PC-9 (cell line): ENCODE results near the gene CARMIL1. TPM values are rescaled to one million over a fixed set of nuclear protein-coding genes. Genes with fewer than 3 reads are reported as not detected.

Experiments
- BruUV-seq: library from RNA; stranded (reverse); fragments of 400-500 nt; replicated peaks from 2 replicates; lab custom pipeline; 2021; lab: Mats Ljungman, UMichigan
- CTCF ChIA-PET: fragments of 300-600 bp; sonication (Branson Sonifier 250); formaldehyde crosslinking; loops from one replicate; lab custom pipeline; 2022; ENCODE audit warnings: antibody characterized with exemption; lab: Charles Lee
- POLR2A ChIA-PET: fragments of 300-600 bp; sonication (Branson Sonifier 250); formaldehyde crosslinking; loops from one replicate; lab custom pipeline; 2022; ENCODE audit warnings: antibody characterized with exemption; ENCODE audit not compliant: unreplicated experiment; lab: Charles Lee
- DNase-seq, 2 experiments: peaks; one replicate each; pipeline versions ENCODE4 v3.0.0 to v3.0.0-alpha.2; 2015 to 2022; ENCODE audit warnings: mixed read lengths in 1 of 2
- H2AFZ ChIP-seq: fragments of 200-600 bp; sonication (generic); 2 replicates; pipeline ENCODE4 v1.8.1; 2017; ENCODE audit warnings: antibody characterized with exemption
- H3F3A ChIP-seq: fragments of 200-600 bp; sonication (generic); 2 replicates; pipeline ENCODE4 v1.8.1; 2017; ENCODE audit warnings: antibody characterized with exemption, mild to moderate bottlenecking, low read depth; ENCODE audit not compliant: insufficient read depth
- H3K27ac ChIP-seq: fragments of 200-600 bp; sonication (generic); 2 replicates; pipeline ENCODE4 v1.6.1; 2016; ENCODE audit warnings: mixed run types
- H3K27me3 ChIP-seq: fragments of 200-600 bp; sonication (generic); 2 replicates; pipeline ENCODE4 v1.6.1; 2016; ENCODE audit warnings: low read depth, mixed run types; ENCODE audit not compliant: insufficient read depth
- H3K36me3 ChIP-seq: fragments of 200-600 bp; sonication (generic); 2 replicates; pipeline ENCODE4 v1.6.1; 2016; ENCODE audit warnings: low read depth, mixed run types
- H3K4me1 ChIP-seq: fragments of 200-600 bp; sonication (generic); replicated peaks from 2 replicates; pipeline ENCODE4 v1.6.1; 2016; ENCODE audit warnings: mixed run types; ENCODE audit not compliant: insufficient read depth
- H3K4me2 ChIP-seq: fragments of 200-600 bp; sonication (generic); 2 replicates; pipeline ENCODE4 v1.6.1; 2017; ENCODE audit warnings: mixed run types
- H3K4me3 ChIP-seq: fragments of 200-600 bp; sonication (generic); 2 replicates; pipeline ENCODE4 v1.6.1; 2016; ENCODE audit warnings: mixed run types
- H3K79me2 ChIP-seq: fragments of 200-600 bp; sonication (generic); 2 replicates; pipeline ENCODE4 v1.6.1; 2017; ENCODE audit warnings: low read depth, mixed run types
- H3K9me2 ChIP-seq: fragments of 200-600 bp; sonication (generic); 2 replicates; pipeline ENCODE4 v1.8.1; 2017; ENCODE audit warnings: mild to moderate bottlenecking; ENCODE audit not compliant: insufficient read depth
- H3K9me3 ChIP-seq: fragments of 200-600 bp; sonication (generic); 2 replicates; pipeline ENCODE4 v1.8.1; 2016; ENCODE audit warnings: low read depth; ENCODE audit not compliant: insufficient read depth
- H4K20me1 ChIP-seq: fragments of 200-600 bp; sonication (generic); 2 replicates; pipeline ENCODE4 v1.8.1; 2017; ENCODE audit not compliant: insufficient read depth
- EZH2 ChIP-seq: fragments of 200-600 bp; sonication (generic); IDR thresholded peaks from 2 replicates; pipeline ENCODE4 v1.8.0; 2017; ENCODE audit warnings: antibody characterized with exemption, low read depth
- intact Hi-C: fragments of 100-400 bp; cut with micrococcal nuclease; formaldehyde crosslinking; loops from one replicate; pipeline ENCODE4 v1.10.0; 2022; ENCODE audit not compliant: unreplicated experiment
- total RNA-seq: library from RNA; stranded (reverse); gene quantifications from 2 replicates; pipeline ENCODE4 v1.2.3, GENCODE V29; 2021
- TF ChIP-seq, protein P1 (sequence below): fragments of 200-600 bp; sonication (generic); conservative IDR thresholded peaks from 2 replicates; pipeline ENCODE4 v1.6.1; 2017; ENCODE audit warnings: mixed run types, antibody characterized with exemption, mild to moderate bottlenecking, moderate library complexity

Gene CARMIL1
- total RNA-seq, 1 experiment from 2014 or later, result 33.1 TPM

DNA sequence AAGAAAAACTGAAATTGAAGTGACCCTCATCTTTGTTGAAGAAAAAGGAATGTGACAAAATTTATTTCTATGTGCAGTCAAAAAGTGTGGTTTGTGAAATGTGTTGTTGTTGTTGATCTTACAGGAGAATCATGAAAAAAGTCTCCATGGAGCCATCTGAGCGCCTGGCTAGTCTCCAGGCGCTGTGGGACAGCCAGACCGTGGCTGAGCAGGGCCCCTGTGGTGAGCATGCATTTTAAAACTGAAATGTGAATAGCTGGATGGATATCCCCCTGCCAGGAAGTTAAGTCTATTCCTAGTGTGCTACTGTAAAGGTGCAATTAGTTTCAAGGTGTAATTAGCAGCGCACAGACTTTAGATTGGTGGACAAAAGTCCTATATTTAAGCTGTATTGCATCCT lies 170.6 kb downstream of the CARMIL1 start:
- no peaks in the 10 kb centered on the region for H3K36me3 ChIP-seq
- CTCF ChIA-PET, result no interaction called here
- no peaks in the 10 kb centered on the region for H4K20me1 ChIP-seq
- no peaks in the 10 kb centered on the region for H3K79me2 ChIP-seq
- POLR2A ChIA-PET, result interaction anchor here (0.7 kb wide), 1 partner anchor 84 kb away, joined by 6 read pairs; no protein-coding TSS in a partner anchor
- H2AFZ ChIP-seq, result no peak overlapping the region
- H3K27me3 ChIP-seq, result no peaks in the 10 kb centered on the region
- H3F3A ChIP-seq, result no peaks in the 10 kb centered on the region
- H3K4me1 ChIP-seq, result no peaks in the 10 kb centered on the region
- TF ChIP-seq, protein P1, sequence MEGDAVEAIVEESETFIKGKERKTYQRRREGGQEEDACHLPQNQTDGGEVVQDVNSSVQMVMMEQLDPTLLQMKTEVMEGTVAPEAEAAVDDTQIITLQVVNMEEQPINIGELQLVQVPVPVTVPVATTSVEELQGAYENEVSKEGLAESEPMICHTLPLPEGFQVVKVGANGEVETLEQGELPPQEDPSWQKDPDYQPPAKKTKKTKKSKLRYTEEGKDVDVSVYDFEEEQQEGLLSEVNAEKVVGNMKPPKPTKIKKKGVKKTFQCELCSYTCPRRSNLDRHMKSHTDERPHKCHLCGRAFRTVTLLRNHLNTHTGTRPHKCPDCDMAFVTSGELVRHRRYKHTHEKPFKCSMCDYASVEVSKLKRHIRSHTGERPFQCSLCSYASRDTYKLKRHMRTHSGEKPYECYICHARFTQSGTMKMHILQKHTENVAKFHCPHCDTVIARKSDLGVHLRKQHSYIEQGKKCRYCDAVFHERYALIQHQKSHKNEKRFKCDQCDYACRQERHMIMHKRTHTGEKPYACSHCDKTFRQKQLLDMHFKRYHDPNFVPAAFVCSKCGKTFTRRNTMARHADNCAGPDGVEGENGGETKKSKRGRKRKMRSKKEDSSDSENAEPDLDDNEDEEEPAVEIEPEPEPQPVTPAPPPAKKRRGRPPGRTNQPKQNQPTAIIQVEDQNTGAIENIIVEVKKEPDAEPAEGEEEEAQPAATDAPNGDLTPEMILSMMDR, result no peak
- no peak for TF ChIP-seq EZH2
- 0 out of 2 replicates have a peak, but pooled peaks cover 4% of the 10 kb centered on the region for H3K9me3 ChIP-seq
- H3K4me2 ChIP-seq, result no peak overlapping the region
- H3K4me3 ChIP-seq, result no peak overlapping the region
- BruUV-seq, result no TSS peak
- intact Hi-C loops, result no loop called here
- H3K9me2 ChIP-seq, result no peaks in the 10 kb centered on the region
- no peak for DNase-seq
- H3K27ac ChIP-seq, result 0 out of 2 replicates have a peak overlapping the region, but pooled peaks have one; percentile 11

DNA sequence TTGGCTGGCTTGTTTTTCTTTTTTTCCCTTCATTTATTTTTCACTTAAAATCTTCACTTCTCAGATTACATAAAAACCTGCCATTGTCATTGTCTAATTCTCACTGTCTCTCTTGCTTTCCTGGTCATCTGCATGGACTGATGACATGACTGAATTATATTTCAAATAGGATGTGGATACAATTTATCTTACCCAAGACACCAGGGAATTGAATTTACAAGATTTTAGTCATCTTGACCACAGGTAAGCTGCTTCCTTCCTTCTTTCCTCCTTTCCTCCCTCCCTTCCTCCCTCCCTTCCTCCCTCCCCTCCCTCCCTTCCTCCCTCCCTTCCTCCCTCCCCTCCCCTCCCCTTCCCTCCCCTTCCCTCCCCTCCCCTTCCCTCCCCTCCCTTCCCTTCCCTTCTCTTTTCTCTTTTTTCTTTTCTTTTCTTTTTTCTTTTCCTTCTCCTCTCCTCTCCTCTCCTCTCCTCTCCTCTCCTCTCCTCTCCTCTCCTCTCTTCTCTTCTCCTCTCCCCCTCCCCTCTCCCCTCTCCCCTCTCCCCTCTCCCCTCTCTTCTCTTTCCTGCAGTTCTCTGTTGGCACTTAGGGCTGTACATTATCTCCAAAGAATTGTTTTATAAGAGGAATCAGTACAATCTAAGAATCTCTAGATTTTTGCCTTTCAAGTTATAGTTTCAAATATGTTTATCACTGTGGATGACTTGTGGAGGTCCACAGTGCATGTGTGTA lies 171.5 kb downstream of the CARMIL1 start:
- no TSS peak for BruUV-seq
- Histone ChIP-seq H3K27me3 (no peaks in the 10 kb centered on the region), H4K20me1 (no peaks in the 10 kb centered on the region), H3K36me3 (no peaks in the 10 kb centered on the region), H3K27ac (0 out of 2 replicates have a peak overlapping the region, but pooled peaks have one; percentile 11), H3K79me2 (no peaks in the 10 kb centered on the region), H3K4me2 (no peak overlapping the region), H3K9me2 (no peaks in the 10 kb centered on the region), H3K4me1 (no peaks in the 10 kb centered on the region), H3K9me3 (no peaks in the 10 kb centered on the region), H2AFZ (no peak overlapping the region), H3F3A (no peaks in the 10 kb centered on the region), H3K4me3 (no peak overlapping the region)
- ChIA-PET CTCF (no interaction called here), POLR2A (no interaction called here)
- DNase-seq, result no peak
- TF ChIP-seq, protein P1, result no peak
- no peak for TF ChIP-seq EZH2
- intact Hi-C loops, result no loop called here

DNA sequence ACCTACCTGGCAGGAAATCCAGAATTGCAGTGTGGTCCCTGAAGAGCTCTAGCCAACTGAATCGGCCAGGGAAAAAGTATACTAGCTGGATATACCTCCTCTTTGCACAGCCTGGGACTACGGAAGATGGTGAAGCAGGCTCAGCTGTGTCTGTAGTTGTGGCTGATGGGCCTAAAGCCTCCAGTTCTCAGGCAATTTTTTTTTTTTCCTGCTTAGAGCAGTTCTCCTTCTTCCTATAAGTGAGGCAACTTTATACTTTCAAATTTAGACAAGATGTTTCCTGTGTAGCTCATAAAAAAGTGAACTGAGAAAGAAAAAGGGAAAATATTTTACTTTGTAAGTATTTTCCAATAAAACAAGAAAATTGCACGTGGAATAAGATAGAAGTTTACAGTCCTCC lies 172.9 kb downstream of the CARMIL1 start:
- Histone ChIP-seq H3K79me2 (no peaks in the 10 kb centered on the region), H3K36me3 (no peaks in the 10 kb centered on the region), H3K27ac (no peak overlapping the region), H4K20me1 (no peaks in the 10 kb centered on the region), H3K4me1 (no peaks in the 10 kb centered on the region), H3K9me3 (no peaks in the 10 kb centered on the region), H3K4me3 (no peak overlapping the region), H3K4me2 (no peak overlapping the region), H3F3A (no peaks in the 10 kb centered on the region), H3K9me2 (no peaks in the 10 kb centered on the region), H2AFZ (no peak overlapping the region), H3K27me3 (no peaks in the 10 kb centered on the region)
- ChIA-PET POLR2A (no interaction called here), CTCF (no interaction called here)
- DNase-seq, result no peak
- no TSS peak for BruUV-seq
- TF ChIP-seq, protein P1, result no peak
- no peak for TF ChIP-seq EZH2
- intact Hi-C loops, result no loop called here
